Muscle layer of colon (tissue), 2 donors: ENCODE results near the gene LTBP3.
A peak's percentile ranks its signal among the peaks of the same experiment; 100 is the strongest.

Source experiments
- H3K27ac ChIP-seq: one replicate; pipeline ENCODE4 v1.7.0; 2013; ENCODE audit warnings: low read depth, mild to moderate bottlenecking, low read length, moderate library complexity
- H3K27me3 ChIP-seq, 2 donors: one replicate each; pipeline ENCODE4 v1.7.0; 2013; ENCODE audit warnings: low read length in 2 of 2, mild to moderate bottlenecking in 2 of 2; ENCODE audit not compliant: insufficient read depth in 2 of 2, control insufficient read depth in 1 of 2
- H3K36me3 ChIP-seq: one replicate; pipeline ENCODE4 v1.7.0; 2013; ENCODE audit warnings: mild to moderate bottlenecking, low read length; ENCODE audit not compliant: insufficient read depth
- H3K4me1 ChIP-seq: one replicate; pipeline ENCODE4 v1.7.0; 2013; ENCODE audit warnings: mild to moderate bottlenecking, low read length; ENCODE audit not compliant: insufficient read depth
- H3K4me3 ChIP-seq, 2 donors: one replicate each; pipeline ENCODE4 v1.7.0; 2013; ENCODE audit warnings: low read length in 2 of 2, low read depth in 1 of 2, mild to moderate bottlenecking in 1 of 2, moderate library complexity in 1 of 2
- H3K9ac ChIP-seq: one replicate; pipeline ENCODE4 v1.7.0; 2013; ENCODE audit warnings: low read length
- H3K9me3 ChIP-seq: one replicate; pipeline ENCODE4 v1.7.0; 2013; ENCODE audit warnings: mild to moderate bottlenecking, low read length
- donor health status: abdominal sarcoma.
- donor health status: Adenocarcinoma of cecum.

LTBP3 gene

DNA sequence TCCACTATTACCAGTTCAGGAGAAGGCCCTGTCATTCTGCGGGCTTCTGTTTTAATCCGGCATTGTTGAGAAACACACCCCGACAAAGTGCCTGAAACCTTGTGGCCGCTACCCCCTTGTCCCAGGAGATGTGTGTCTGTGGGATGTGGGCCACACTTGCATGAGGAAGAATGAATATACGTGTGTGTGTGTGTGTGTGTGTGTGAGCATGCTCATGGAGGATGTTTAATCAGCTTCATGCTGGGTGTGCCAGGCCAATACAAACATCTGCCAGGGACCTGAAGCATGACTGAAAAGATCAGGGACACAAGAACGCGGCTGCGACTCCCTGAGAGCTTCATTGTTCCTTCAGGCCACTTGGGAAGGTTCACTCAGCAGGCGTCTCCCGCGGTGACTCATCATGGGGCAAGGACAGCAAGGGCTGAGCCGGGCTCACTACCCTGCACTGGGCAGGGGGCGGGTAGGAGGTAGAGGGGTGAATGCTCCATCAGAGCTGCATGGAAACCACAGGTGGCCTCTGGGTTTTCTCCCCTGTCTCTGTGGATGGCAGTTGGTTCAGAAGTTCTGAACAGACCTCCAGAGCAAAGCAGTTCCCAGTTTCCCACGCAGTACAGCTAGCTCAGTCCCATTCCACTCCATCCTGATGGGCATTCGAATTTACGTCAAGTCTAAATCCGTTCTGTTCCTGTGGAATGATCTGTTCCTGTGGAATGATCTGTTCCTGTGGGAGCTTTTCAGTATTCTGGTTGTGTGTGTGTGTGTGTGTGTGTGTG is 66.4 kb downstream of the LTBP3 start:
- H3K4me3 ChIP-seq = peak overlapping the region; percentile 9 to 10
- no peaks in the 10 kb centered on the region for H3K27me3 ChIP-seq
- H3K36me3 ChIP-seq = no peaks in the 10 kb centered on the region
- H3K9ac ChIP-seq = peak overlapping the region; percentile 40
- no peaks in the 10 kb centered on the region for H3K9me3 ChIP-seq
- H3K27ac ChIP-seq = peak overlapping the region; percentile 100
- H3K4me1 ChIP-seq = peaks cover 90% of the 10 kb centered on the region

DNA sequence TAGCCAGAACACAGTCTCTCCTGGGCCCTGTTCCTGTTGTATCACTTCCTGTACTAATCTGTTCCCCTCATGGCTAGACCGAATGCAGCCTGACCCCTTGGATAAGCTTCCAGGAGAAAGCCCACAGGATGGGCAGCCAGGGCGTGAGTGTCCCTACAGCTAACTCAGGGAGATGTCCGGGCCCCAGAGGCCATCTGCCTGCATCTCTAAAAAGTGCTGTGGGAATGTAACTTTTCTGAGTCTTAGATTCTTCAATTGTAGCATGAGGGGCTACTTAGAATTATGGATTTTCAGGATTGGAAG is 67.0 kb downstream of the LTBP3 start:
- peaks cover 90% of the 10 kb centered on the region for H3K4me1 ChIP-seq
- no peaks in the 10 kb centered on the region for H3K9me3 ChIP-seq

DNA sequence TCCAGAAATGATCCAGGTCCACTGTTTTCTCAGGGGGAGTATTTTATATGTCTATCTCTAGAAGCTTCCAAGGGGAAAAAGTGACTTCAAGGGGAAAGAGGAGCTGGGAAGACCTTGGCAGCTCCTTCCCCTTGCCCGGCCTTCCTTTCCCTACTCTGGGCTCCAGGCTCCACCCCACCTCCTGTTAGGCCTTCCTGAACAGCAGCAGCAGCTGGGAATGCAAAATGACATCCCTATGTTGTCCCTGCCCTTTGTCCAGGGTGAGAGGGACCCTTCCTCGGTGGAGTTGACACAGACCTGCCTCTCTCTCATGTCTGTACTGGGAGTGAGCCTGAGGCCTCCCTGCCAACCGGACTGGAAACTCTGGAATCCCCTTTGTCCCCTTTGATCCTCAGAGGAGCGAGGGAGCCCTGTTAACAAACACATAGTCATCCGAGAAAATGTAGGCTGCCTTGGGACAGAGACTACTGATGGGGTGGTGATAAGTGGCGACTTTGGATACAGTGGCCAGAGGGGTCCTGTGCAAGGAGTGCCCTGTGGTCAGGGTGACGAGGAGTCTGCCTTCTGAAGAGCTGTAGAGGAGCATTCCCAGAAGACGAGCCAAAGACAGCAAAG is 68.3 kb downstream of the LTBP3 start:
- Histone ChIP-seq H3K27ac (peak overlapping the region; percentile 100), H3K4me1 (peaks cover 96% of the 10 kb centered on the region), H3K4me3 (peak overlapping the region in 1 of 2 donors; percentile 12), H3K36me3 (no peaks in the 10 kb centered on the region), H3K9me3 (no peaks in the 10 kb centered on the region), H3K27me3 (no peaks in the 10 kb centered on the region), H3K9ac (peak overlapping the region; percentile 78)

More for the DNA sequence above, 67.0 kb downstream of the LTBP3 start:
- Histone ChIP-seq H3K9ac (peak overlapping the region; percentile 35), H3K4me3 (peak overlapping the region in 1 of 2 donors; percentile 10), H3K27ac (peak overlapping the region; percentile 100), H3K36me3 (no peaks in the 10 kb centered on the region), H3K27me3 (no peaks in the 10 kb centered on the region)

DNA sequence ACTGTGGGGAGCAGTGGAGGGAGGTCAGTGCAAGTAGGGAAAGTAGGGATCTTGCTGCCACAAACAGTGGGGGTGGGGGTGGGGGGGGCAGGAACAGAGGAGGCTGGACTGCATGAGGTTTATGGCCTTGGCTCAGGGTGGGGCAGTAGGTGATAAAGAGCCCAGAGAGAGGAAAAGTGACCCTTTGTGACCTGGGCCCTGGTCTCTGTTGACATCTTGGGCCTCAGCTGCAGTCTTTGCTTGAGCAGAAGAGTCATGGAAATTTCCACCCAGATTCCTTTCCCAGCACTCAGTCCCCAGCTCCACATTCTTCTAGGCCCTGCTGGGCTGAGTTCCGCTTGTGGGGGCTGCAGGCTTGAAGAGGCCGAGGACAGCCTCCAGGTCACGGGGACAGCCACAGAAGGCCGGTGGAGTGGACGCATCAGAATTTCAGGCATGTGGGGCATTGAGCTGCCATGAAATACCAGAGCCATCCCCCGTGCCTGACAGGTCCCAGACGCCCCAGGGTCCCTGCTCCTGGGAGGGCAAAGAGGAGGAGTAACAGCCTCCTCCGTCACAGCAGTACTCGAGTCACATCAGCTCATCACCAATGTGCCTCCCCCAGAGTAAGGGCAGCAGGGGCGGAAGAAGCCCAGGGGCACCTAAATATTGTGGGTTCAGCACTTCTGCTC is 69.0 kb downstream of the LTBP3 start:
- Histone ChIP-seq H3K9me3 (no peaks in the 10 kb centered on the region), H3K4me1 (peaks cover 94% of the 10 kb centered on the region), H3K9ac (peak overlapping the region; percentile 78)

More for the DNA sequence above, 69.0 kb downstream of the LTBP3 start:
- H3K27ac ChIP-seq = peak overlapping the region; percentile 100
- no peaks in the 10 kb centered on the region for H3K27me3 ChIP-seq
- peak overlapping the region in 1 of 2 donors; percentile 57 for H3K4me3 ChIP-seq
- no peaks in the 10 kb centered on the region for H3K36me3 ChIP-seq
